Measurements from ENCODE around the gene LRRIQ4. TPM values are rescaled to one million over a fixed set of nuclear protein-coding genes. Genes with fewer than 3 reads are reported as not detected.

LRRIQ4 gene
- total and polyA plus RNA-seq, 7 experiments from 2014 or later = 0.12 TPM; not detected in 6

DNA sequence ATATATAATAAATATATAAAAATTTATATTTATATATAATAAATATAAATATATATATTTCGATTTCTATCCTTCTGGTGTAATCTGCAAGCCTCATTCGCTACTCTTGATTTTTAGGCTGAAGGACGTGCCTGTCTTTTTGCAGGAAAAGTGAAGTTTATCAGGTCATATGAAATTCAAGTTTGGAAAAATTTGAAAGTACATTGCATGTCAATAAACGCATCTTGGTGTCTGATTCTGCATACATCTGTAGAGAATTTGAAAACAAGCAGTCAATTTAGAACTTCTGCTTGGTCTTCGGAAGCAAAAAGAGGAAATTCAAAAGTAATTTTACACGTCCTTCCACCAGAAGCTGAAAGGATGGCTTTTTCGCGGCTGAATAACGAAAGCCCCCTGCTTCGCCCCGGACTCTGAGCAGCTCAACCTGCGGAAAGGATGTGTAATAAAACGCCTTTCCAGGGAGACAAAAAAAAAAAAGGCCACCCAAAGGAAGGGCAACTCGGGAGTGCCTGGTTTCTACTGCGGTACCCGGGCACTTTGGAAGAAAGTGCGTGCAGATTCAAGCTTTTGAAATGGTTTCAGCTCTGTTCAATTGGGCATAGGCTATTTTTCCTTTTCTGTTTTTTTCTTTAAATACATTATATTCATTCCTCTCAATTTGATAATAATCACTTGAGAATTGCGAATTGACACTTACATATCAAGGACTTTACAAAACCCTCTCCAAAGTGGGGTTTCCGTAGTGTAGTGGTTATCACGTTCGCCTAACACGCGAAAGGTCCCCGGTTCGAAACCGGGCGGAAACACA is 41.0 kb upstream of the LRRIQ4 start:
- H3K4me1 Mint-ChIP-seq = peaks cover 17 to 58% (median 44%) of the 10 kb centered on the region in 7 donors

DNA sequence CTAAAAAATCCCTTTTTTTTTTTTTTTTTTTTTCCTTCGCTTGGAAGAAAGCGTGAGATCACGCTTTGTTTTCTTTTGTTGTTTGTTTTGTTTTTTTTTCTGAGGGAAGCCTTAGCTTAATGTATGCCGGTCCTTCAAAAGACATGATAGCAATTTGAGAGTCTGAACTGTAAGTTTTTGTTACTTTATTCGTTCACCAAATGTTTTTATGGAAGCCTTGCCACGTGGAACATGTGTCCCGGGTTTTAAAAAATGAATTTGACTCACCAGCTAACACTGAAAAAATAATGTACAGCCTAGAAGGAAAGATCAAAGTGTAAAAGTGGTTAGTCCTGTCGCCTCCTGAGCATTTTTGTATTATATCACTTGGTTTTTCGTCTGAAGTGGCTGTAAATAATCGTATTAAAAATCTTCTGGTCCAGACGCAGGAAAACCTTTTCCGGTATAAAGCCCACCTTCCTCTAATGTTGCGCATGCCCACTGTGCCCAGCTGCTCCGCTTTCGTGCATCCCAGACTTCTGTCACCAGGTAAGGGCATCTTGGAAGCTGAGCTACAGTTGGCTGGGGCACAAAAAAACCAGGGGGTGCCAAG is 40.3 kb upstream of the LRRIQ4 start:
- H3K27me3 Mint-ChIP-seq = peaks cover 0 to 5% (median 0%) of the 10 kb centered on the region in 5 donors
- POLR2A ChIA-PET = interaction anchor here (0.6 to 3.7 kb wide), 21 partner anchors 9 to 1097 kb away, joined by 3 to 89 read pairs (median 3); partner anchors contain the start of genes GPR160, LRRC34, LRRIQ4 and PHC3
- peaks cover 0 to 19% (median 16%) of the 10 kb centered on the region in 5 donors for H3K36me3 Mint-ChIP-seq

More for the DNA sequence above, 41.0 kb upstream of the LRRIQ4 start:
- intact Hi-C loops (cut with micrococcal nuclease) = loop anchor here (1.0 to 10.0 kb wide), 10 partner anchors 262 to 1483 kb away; partner anchors contain the start of genes PHC3 (in 2 of the 2), PRKCI (in 2 of the 2), SKIL (in 2 of the 2) and RPL22L1 (in 1 of the 2)
- H3K4me3 Mint-ChIP-seq = peak overlapping the region; percentile 91 to 99 (median 97)
- Histone ChIP-seq H3K27ac (ENCODE audit: low read depth, low read length) (peak overlapping the region; percentile 100), H3K36me3 (ENCODE audit: control insufficient read depth in 2 of 3, insufficient read depth in 3 of 3, low read length in 3 of 3) (peaks cover 0 to 18% (median 8%) of the 10 kb centered on the region in 3 experiments), H3K4me3 (ENCODE audit: low read length) (peak overlapping the region; percentile 87), H3K9me3 (ENCODE audit: control insufficient read depth in 2 of 3, low read length in 3 of 3) (no peaks in the 10 kb centered on the region), H3K4me1 (ENCODE audit: control insufficient read depth in 2 of 2, insufficient read depth in 2 of 2, low read length in 2 of 2) (peaks cover 15 to 22% of the 10 kb centered on the region in 2 donors), H3K27me3 (ENCODE audit: control insufficient read depth in 2 of 2, insufficient read depth in 2 of 2, low read length in 2 of 2) (no peaks in the 10 kb centered on the region)
- ChIA-PET CTCF (interaction anchor here (0.7 to 3.2 kb wide), 3 partner anchors 8 to 378 kb away, joined by 6 to 15 read pairs (median 6); partner anchors contain the start of gene TERC), POLR2A (interaction anchor here (0.6 to 3.7 kb wide), 15 partner anchors 8 to 1098 kb away, joined by 3 to 89 read pairs (median 6); partner anchors contain the start of genes LRRC34, LRRIQ4, PHC3 and RPL22L1)
- H3K27ac Mint-ChIP-seq = peak overlapping the region; percentile 96 to 100 (median 99)
- ATAC-seq (peak; percentile 23), DNase-seq (peak; percentile 42 to 87 (median 84))
- H3K36me3 Mint-ChIP-seq = peaks cover 0 to 13% (median 10%) of the 10 kb centered on the region in 5 donors
- peaks cover 0 to 18% (median 0%) of the 10 kb centered on the region in 11 donors for H3K9me3 Mint-ChIP-seq
- peaks cover 0 to 5% (median 0%) of the 10 kb centered on the region in 5 donors for H3K27me3 Mint-ChIP-seq

DNA sequence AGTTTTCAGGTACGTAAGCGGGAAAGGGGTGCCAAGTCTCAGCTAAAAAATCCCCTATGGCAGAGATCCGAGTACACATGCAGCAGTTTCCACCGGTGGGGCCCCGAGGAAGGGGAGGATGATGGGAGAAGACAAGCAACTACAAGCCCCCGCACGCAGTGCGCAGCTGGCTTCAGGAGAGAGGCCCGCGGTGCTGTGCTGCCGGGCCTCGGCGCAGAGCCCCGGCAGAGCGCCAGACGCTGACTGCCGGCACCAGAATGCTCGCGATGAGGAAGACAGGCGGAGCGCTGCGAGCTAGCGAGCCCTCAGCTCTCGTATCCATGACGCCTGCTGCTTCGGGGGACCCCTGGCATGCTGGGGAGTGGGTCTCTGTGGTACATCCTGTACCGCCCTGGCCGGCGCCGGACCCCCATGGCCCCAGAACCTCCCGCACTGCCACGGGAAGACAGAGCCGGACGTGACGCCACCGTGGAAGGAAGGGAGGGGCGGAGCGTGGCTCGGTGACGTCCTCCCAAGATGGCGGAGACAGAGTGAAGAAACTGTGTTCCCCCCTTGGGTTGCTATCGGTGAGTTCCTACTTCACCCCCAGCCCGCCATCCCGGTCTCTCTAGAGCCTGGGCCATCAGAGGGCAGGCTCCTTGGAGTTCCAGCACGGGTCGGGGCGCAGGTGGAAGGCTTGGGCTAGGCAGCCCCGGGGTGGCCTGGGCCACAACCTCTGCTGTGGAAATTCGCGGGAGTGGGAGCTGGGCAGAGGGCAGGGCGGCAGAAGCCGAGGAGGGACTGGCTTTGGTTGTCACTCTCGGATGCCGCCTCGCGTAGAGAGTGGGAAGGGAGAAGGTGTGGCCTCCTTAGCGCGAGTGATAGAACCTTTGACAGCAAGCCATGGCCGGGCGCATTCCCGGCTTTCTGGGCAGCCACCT is 39.5 kb upstream of the LRRIQ4 start, which contains the start of gene MYNN:
Gene MYNN (plus strand): TSS at position 500 of the 920 bp plus-strand sequence. CDS start 900 bp downstream, outside the sequence.
- Histone ChIP-seq H3K27ac (ENCODE audit: low read depth, low read length) (peak within 1 kb of the TSS; percentile 100), H3K4me1 (ENCODE audit: control insufficient read depth in 2 of 2, insufficient read depth in 2 of 2, low read length in 2 of 2) (peaks cover 15 to 22% of the 10 kb centered on the region in 2 donors), H3K27me3 (ENCODE audit: control insufficient read depth in 2 of 2, insufficient read depth in 2 of 2, low read length in 2 of 2) (no peaks in the 10 kb centered on the region), H3K4me3 (ENCODE audit: low read length) (peak within 1 kb of the TSS; percentile 87), H3K9me3 (ENCODE audit: control insufficient read depth in 2 of 3, low read length in 3 of 3) (no peaks in the 10 kb centered on the region), H3K36me3 (ENCODE audit: control insufficient read depth in 2 of 3, insufficient read depth in 3 of 3, low read length in 3 of 3) (peaks cover 0 to 25% (median 13%) of the 10 kb centered on the region in 3 experiments)
- peaks cover 0 to 25% (median 20%) of the 10 kb centered on the region in 5 donors for H3K36me3 Mint-ChIP-seq
- intact Hi-C loops (cut with micrococcal nuclease) = loop anchor here (1.0 to 10.0 kb wide), 16 partner anchors 8 to 1687 kb away; partner anchors contain the start of genes PHC3 (in 2 of the 2), PRKCI (in 2 of the 2), SEC62 (in 2 of the 2) and SKIL (in 2 of the 2)
- peak within 1 kb of the TSS; percentile 96 to 100 (median 99) for H3K27ac Mint-ChIP-seq
- peaks cover 18 to 69% (median 56%) of the 10 kb centered on the region in 7 donors for H3K4me1 Mint-ChIP-seq
- DNase-seq (peak; percentile 87 to 95 (median 93)), ATAC-seq (peak; percentile 90)
- ChIA-PET CTCF (interaction anchor here (0.6 to 3.2 kb wide), 5 partner anchors 9 to 593 kb away, joined by 3 to 15 read pairs (median 3); partner anchors contain the start of gene TERC), POLR2A (interaction anchor here (0.6 to 3.7 kb wide), 21 partner anchors 9 to 1097 kb away, joined by 3 to 89 read pairs (median 3); partner anchors contain the start of genes GPR160, LRRC34, LRRIQ4 and PHC3)
- H3K4me3 Mint-ChIP-seq = peak within 1 kb of the TSS; percentile 91 to 99 (median 97)
- H3K27me3 Mint-ChIP-seq = peaks cover 0 to 5% (median 0%) of the 10 kb centered on the region in 5 donors
- peaks cover 0 to 18% (median 0%) of the 10 kb centered on the region in 11 donors for H3K9me3 Mint-ChIP-seq

More for the DNA sequence above, 40.3 kb upstream of the LRRIQ4 start:
- peak overlapping the region; percentile 100 for H3K27ac ChIP-seq (ENCODE audit: low read depth, low read length)
- H3K36me3 ChIP-seq (ENCODE audit: control insufficient read depth in 2 of 3, insufficient read depth in 3 of 3, low read length in 3 of 3) = peaks cover 0 to 18% (median 13%) of the 10 kb centered on the region in 3 experiments
- peak overlapping the region; percentile 91 to 99 (median 97) for H3K4me3 Mint-ChIP-seq
- H3K4me3 ChIP-seq (ENCODE audit: low read length) = peak overlapping the region; percentile 87
- peaks cover 15 to 22% of the 10 kb centered on the region in 2 donors for H3K4me1 ChIP-seq (ENCODE audit: control insufficient read depth in 2 of 2, insufficient read depth in 2 of 2, low read length in 2 of 2)
- no peaks in the 10 kb centered on the region for H3K9me3 ChIP-seq (ENCODE audit: control insufficient read depth in 2 of 3, low read length in 3 of 3)
- H3K4me1 Mint-ChIP-seq = peaks cover 18 to 65% (median 50%) of the 10 kb centered on the region in 7 donors
- no peaks in the 10 kb centered on the region for H3K27me3 ChIP-seq (ENCODE audit: control insufficient read depth in 2 of 2, insufficient read depth in 2 of 2, low read length in 2 of 2)
- CTCF ChIA-PET = interaction anchor here (0.6 to 3.2 kb wide), 5 partner anchors 9 to 594 kb away, joined by 3 to 15 read pairs (median 6); partner anchors contain the start of gene TERC
- peak; percentile 26 for ATAC-seq
- peaks cover 0 to 18% (median 0%) of the 10 kb centered on the region in 11 donors for H3K9me3 Mint-ChIP-seq
- H3K27ac Mint-ChIP-seq = peak overlapping the region; percentile 96 to 100 (median 99)
- no peak for DNase-seq
- intact Hi-C loops (cut with micrococcal nuclease) = loop anchor here (1.0 to 10.0 kb wide), 10 partner anchors 261 to 1482 kb away; partner anchors contain the start of genes PHC3 (in 2 of the 2), PRKCI (in 2 of the 2), SKIL (in 2 of the 2) and RPL22L1 (in 1 of the 2)

DNA sequence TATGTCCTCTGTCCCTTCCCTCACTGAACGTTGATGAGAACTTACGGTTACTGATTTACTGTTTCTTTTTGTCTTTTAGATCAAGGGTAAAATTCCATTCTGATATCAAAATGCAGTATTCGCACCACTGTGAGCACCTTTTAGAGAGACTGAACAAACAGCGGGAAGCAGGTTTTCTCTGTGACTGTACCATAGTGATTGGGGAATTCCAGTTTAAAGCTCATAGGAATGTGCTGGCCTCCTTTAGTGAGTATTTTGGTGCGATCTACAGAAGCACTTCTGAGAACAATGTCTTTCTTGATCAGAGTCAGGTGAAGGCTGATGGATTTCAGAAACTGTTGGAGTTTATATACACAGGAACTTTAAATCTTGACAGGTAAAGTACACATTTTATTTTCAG is 38.5 kb upstream of the LRRIQ4 start:
- no peak for DNase-seq
- ATAC-seq = no peak

DNA sequence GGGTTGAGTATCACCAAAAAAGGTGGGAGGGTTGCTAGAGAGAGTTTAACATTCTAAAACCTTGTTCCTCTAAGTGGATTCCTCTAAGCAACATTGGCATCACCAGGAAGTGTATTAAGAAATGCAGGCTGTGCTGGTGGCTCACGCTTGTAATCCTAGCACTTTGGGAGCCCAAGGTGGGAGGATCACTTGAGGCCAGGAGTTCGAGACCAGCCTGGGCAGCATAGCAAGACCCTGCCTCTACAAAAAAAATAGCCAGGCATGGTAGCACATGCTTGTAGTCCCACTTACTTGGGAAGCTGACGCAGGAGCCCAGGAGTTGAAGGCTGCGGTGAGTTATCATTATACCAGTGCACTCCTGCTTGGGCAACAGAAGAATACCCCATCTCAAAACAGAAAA is 34.8 kb upstream of the LRRIQ4 start:
- H3K27ac Mint-ChIP-seq = peak overlapping the region in 1 of 9 donors; percentile 20
- Histone ChIP-seq H3K9me3 (ENCODE audit: control insufficient read depth in 2 of 3, low read length in 3 of 3) (no peaks in the 10 kb centered on the region), H3K36me3 (ENCODE audit: control insufficient read depth in 2 of 3, insufficient read depth in 3 of 3, low read length in 3 of 3) (peaks cover 0 to 50% (median 24%) of the 10 kb centered on the region in 3 experiments), H3K4me3 (ENCODE audit: low read length) (no peak overlapping the region), H3K4me1 (ENCODE audit: control insufficient read depth in 2 of 2, insufficient read depth in 2 of 2, low read length in 2 of 2) (peaks cover 15 to 30% of the 10 kb centered on the region in 2 donors), H3K27me3 (ENCODE audit: control insufficient read depth in 2 of 2, insufficient read depth in 2 of 2, low read length in 2 of 2) (no peaks in the 10 kb centered on the region), H3K27ac (ENCODE audit: low read depth, low read length) (no peak overlapping the region)
- peaks cover 17 to 58% (median 42%) of the 10 kb centered on the region in 5 donors for H3K36me3 Mint-ChIP-seq
- DNase-seq (no peak), ATAC-seq (no peak)
- intact Hi-C loops (cut with micrococcal nuclease) = loop anchor here in 1 of 2 donors (10.0 kb wide), 1 partner anchor 1477 kb away; no protein-coding TSS in a partner anchor
- ChIA-PET CTCF (no interaction called here), POLR2A (interaction anchor here (1.5 kb wide), 1 partner anchor 15 kb away, joined by 4 read pairs; no protein-coding TSS in a partner anchor)
- peaks cover 0 to 5% (median 0%) of the 10 kb centered on the region in 11 donors for H3K9me3 Mint-ChIP-seq
- no peaks in the 10 kb centered on the region for H3K27me3 Mint-ChIP-seq
- H3K4me3 Mint-ChIP-seq = peak overlapping the region in 1 of 10 donors; percentile 27
- H3K4me1 Mint-ChIP-seq = peaks cover 38 to 80% (median 72%) of the 10 kb centered on the region in 7 donors

More for the DNA sequence above, 38.5 kb upstream of the LRRIQ4 start:
- intact Hi-C loops (cut with micrococcal nuclease) = loop anchor here in 1 of 2 donors (10.0 kb wide), 1 partner anchor 1481 kb away; no protein-coding TSS in a partner anchor
- ChIA-PET POLR2A (interaction anchor here (3.1 to 3.7 kb wide), 2 partner anchors 11 to 193 kb away, joined by 29 to 89 read pairs; partner anchors contain the start of genes SEC62 and TERC), CTCF (interaction anchor here (0.6 to 3.2 kb wide), 3 partner anchors 10 to 47 kb away, joined by 3 to 15 read pairs (median 4); partner anchors contain the start of gene TERC)
- H3K27me3 ChIP-seq (ENCODE audit: control insufficient read depth in 2 of 2, insufficient read depth in 2 of 2, low read length in 2 of 2) = no peaks in the 10 kb centered on the region
- Mint-ChIP-seq H3K4me1 (peaks cover 21 to 72% (median 63%) of the 10 kb centered on the region in 7 donors), H3K4me3 (peak overlapping the region; percentile 91 to 99 (median 97)), H3K27ac (peak overlapping the region; percentile 96 to 100 (median 99)), H3K36me3 (peaks cover 3 to 31% (median 26%) of the 10 kb centered on the region in 5 donors), H3K27me3 (peaks cover 0 to 5% (median 0%) of the 10 kb centered on the region in 5 donors), H3K9me3 (peaks cover 0 to 18% (median 0%) of the 10 kb centered on the region in 11 donors)
- peaks cover 15 to 22% of the 10 kb centered on the region in 2 donors for H3K4me1 ChIP-seq (ENCODE audit: control insufficient read depth in 2 of 2, insufficient read depth in 2 of 2, low read length in 2 of 2)
- H3K27ac ChIP-seq (ENCODE audit: low read depth, low read length) = peak overlapping the region; percentile 100
- H3K36me3 ChIP-seq (ENCODE audit: control insufficient read depth in 2 of 3, insufficient read depth in 3 of 3, low read length in 3 of 3) = peaks cover 0 to 32% (median 15%) of the 10 kb centered on the region in 3 experiments
- peak overlapping the region; percentile 87 for H3K4me3 ChIP-seq (ENCODE audit: low read length)
- H3K9me3 ChIP-seq (ENCODE audit: control insufficient read depth in 2 of 3, low read length in 3 of 3) = no peaks in the 10 kb centered on the region

Measured in naive thymus-derived CD4-positive, alpha-beta T cell (primary cell).